Upper lobe of left lung (tissue), 4 donors: ENCODE measurements around the gene MMS22L.

Experiments used
- CTCF ChIP-seq, 6 experiments: fragments of 450-650 bp in 4 of 6; fragments of 200-600 bp in 2 of 6; sonication (generic) in 2 of 6; IDR thresholded peaks; one replicate each; pipeline ENCODE4 v1.5.1; 2016 to 2019; ENCODE audit warnings: antibody characterized with exemption in 6 of 6
- EP300 ChIP-seq, 4 donors: sonication (generic); formaldehyde crosslinking; IDR thresholded peaks; one replicate each; pipeline ENCODE4 v1.5.1; 2017; ENCODE audit warnings: antibody characterized with exemption in 4 of 4, control low read depth in 2 of 4
- POLR2A ChIP-seq, 4 donors: fragments of 450-650 bp; IDR thresholded peaks; one replicate each; pipeline ENCODE4 v1.5.1; 2016 to 2017; ENCODE audit warnings: antibody characterized with exemption in 4 of 4, mild to moderate bottlenecking in 2 of 4
- POLR2AphosphoS5 ChIP-seq, 2 donors: sonication (generic); formaldehyde crosslinking; IDR thresholded peaks; one replicate each; pipeline ENCODE4 v1.5.1; 2017; ENCODE audit warnings: antibody characterized with exemption in 2 of 2

GRCh38 chr6:97293198-97293696 lies 10.2 kb upstream of the MMS22L start:
- TF ChIP-seq POLR2A (IDR thresholded peaks at IDR 0.05) (no peak), EP300 (IDR thresholded peaks at IDR 0.05) (no peak), CTCF (IDR thresholded peaks at IDR 0.05) (no peak), POLR2AphosphoS5 (IDR thresholded peaks at IDR 0.05) (no peak)
